Psoas muscle (tissue), 8 donors: ENCODE measurements around the gene FBXL7. TPM values are rescaled to one million over a fixed set of nuclear protein-coding genes. Genes with fewer than 3 reads are reported as not detected.

Experiments used
- ATAC-seq, 4 donors: fragments of 200-7000 bp; cut with Tn5 transposase; one replicate each; pipeline ENCODE4 v1.9.1; 2020; ENCODE audit warnings: moderate library complexity in 3 of 4, mild to moderate bottlenecking in 2 of 4
- DNase-seq, 2 donors: peaks; one replicate each; pipeline ENCODE4 v3.0.0-alpha.2; 2020
- H3K27ac ChIP-seq: fragments of 200-600 bp; one replicate; pipeline ENCODE4 v1.8.0; 2022
- H3K27me3 ChIP-seq, 3 donors: fragments of 200-600 bp in 1 of 3; one replicate each; pipeline versions ENCODE4 v1.6.1 to v1.8.0; 2013 to 2022; ENCODE audit warnings: low read length in 2 of 3, mild to moderate bottlenecking in 2 of 3, moderate library complexity in 1 of 3; ENCODE audit not compliant: insufficient read depth in 3 of 3
- H3K36me3 ChIP-seq, 2 donors: fragments of 200-600 bp in 1 of 2; one replicate each; pipeline versions ENCODE4 v1.6.1 to v1.8.0; 2013 to 2022; ENCODE audit warnings: low read depth in 1 of 2, mild to moderate bottlenecking in 1 of 2, moderate library complexity in 1 of 2; ENCODE audit not compliant: insufficient read depth in 1 of 2
- H3K4me1 ChIP-seq: fragments of 200-600 bp; one replicate; pipeline ENCODE4 v1.8.0; 2022
- H3K4me3 ChIP-seq: fragments of 200-600 bp; one replicate; pipeline ENCODE4 v1.8.0; 2022; ENCODE audit warnings: mild to moderate bottlenecking
- H3K9me3 ChIP-seq: fragments of 200-600 bp; one replicate; pipeline ENCODE4 v1.8.0; 2022
- CTCF ChIP-seq: fragments of 200-600 bp; IDR thresholded peaks from one replicate; pipeline ENCODE4 v1.8.0; 2022; ENCODE audit warnings: antibody characterized with exemption
- WGBS, 3 donors: extraction: QIAGEN DNeasy Blood & Tissue Kit; methylation state at CpG; one replicate each; pipeline versions ENCODE4 v1.1.6 to v1.1.7; 2013; 5-methylcytosine and 5-hydroxymethylcytosine counted together
- intact Hi-C, 2 donors: fragments of 100-400 bp; cut with DNase I; formaldehyde crosslinking; loops; one replicate each; pipeline versions ENCODE4 v1.11.0 to v1.14.2; 2022
- polyA plus RNA-seq, 3 donors: library from polyadenylated mRNA; stranded (reverse); fragments of 200-250 nt; gene quantifications; one replicate each; pipeline ENCODE4 v1.2.3, GENCODE V29; 2013
- total RNA-seq, 4 donors: library from RNA; stranded (reverse); fragmentation: NEBNext Ultra II Directional in 2 of 4; extraction: Animal tissue kit (Norgen Biotek cat#: 25700) in 2 of 4; gene quantifications; one replicate each; pipeline versions ENCODE4 v1.2.1 to v1.2.4, GENCODE V29; 2021 to 2023
- donor health status: healthy with polysubstance abuse.
- donor health status: DM: no; HTN: no; CAD: no; lungs with moderate emphysema.
- donor health status: Bipolar disorder and iron deficiency.
- donor health status: healthy.
- donor health status: DM: yes; HTN: yes; CAD: no.
- donor health status: DM: no; HTN: no; CAD: no.
- donor health status: DM: no; HTN: no; CAD: no.
- donor health status: DM: yes; HTN: yes; CAD: no.

FBXL7 gene
- total and polyA plus RNA-seq, 7 donors: 1.6 to 7.5 (median 2.6) TPM

GRCh38 chr5:15575666-15576065, 75.7 kb downstream of the FBXL7 start:
- TF ChIP-seq CTCF: no peak
- Histone ChIP-seq H3K9me3 (no peaks in the 10 kb centered on the region), H3K27ac (no peak overlapping the region), H3K4me3 (no peak overlapping the region), H3K27me3 (no peaks in the 10 kb centered on the region), H3K36me3 (no peaks in the 10 kb centered on the region), H3K4me1 (no peaks in the 10 kb centered on the region)
- DNase-seq (no peak), ATAC-seq (no peak)
- intact Hi-C loops: no loop called here

GRCh38 chr5:15577132-15577531, 77.2 kb downstream of the FBXL7 start:
- Histone ChIP-seq H3K27ac (no peak overlapping the region), H3K4me3 (no peak overlapping the region)
- TF ChIP-seq CTCF: no peak

GRCh38 chr5:15577831-15578230, 77.9 kb downstream of the FBXL7 start:
- H3K9me3 ChIP-seq: no peaks in the 10 kb centered on the region
- DNase-seq (no peak), ATAC-seq (no peak)
- H3K36me3 ChIP-seq: no peaks in the 10 kb centered on the region
- H3K27ac ChIP-seq: no peak overlapping the region
- no peaks in the 10 kb centered on the region for H3K27me3 ChIP-seq
- WGBS, 3 donors: 58 to 61% (median 58%) methylated on average over 2 of the region's 2 CpGs
- no peak for TF ChIP-seq CTCF
- intact Hi-C loops: no loop called here
- no peaks in the 10 kb centered on the region for H3K4me1 ChIP-seq
- H3K4me3 ChIP-seq: no peak overlapping the region

More at GRCh38 chr5:15577132-15577531, 77.2 kb downstream of the FBXL7 start:
- ATAC-seq: no peak
- Histone ChIP-seq H3K36me3 (no peaks in the 10 kb centered on the region), H3K9me3 (no peaks in the 10 kb centered on the region), H3K27me3 (no peaks in the 10 kb centered on the region), H3K4me1 (no peaks in the 10 kb centered on the region)
- DNase-seq: no peak
- 44 to 52% (median 49%) methylated on average over 10 of the region's 10 CpGs for WGBS, 3 donors
- intact Hi-C loops: no loop called here

GRCh38 chr5:15579193-15579990, 79.4 kb downstream of the FBXL7 start:
- DNase-seq (no peak), ATAC-seq (no peak)
- no peak for TF ChIP-seq CTCF
- no peaks in the 10 kb centered on the region for H3K36me3 ChIP-seq
- 74 to 85% (median 76%) methylated on average over 3 of the region's 3 CpGs for WGBS, 3 donors
- no peaks in the 10 kb centered on the region for H3K9me3 ChIP-seq
- H3K4me3 ChIP-seq: no peak overlapping the region
- no peaks in the 10 kb centered on the region for H3K4me1 ChIP-seq
- H3K27me3 ChIP-seq: no peaks in the 10 kb centered on the region
- H3K27ac ChIP-seq: no peak overlapping the region
- intact Hi-C loops: no loop called here

- H3K27ac ChIP-seq: no peak overlapping the region
- WGBS, 3 donors: 98 to 100% (median 100%) methylated on average over 1 of the region's 1 CpG
- intact Hi-C loops: no loop called here
- no peaks in the 10 kb centered on the region for H3K27me3 ChIP-seq
- no peak overlapping the region for H3K4me3 ChIP-seq
- TF ChIP-seq CTCF: no peak
- no peak for DNase-seq
- ATAC-seq: no peak
- H3K4me1 ChIP-seq: no peaks in the 10 kb centered on the region
- H3K36me3 ChIP-seq: no peaks in the 10 kb centered on the region
- H3K9me3 ChIP-seq: no peaks in the 10 kb centered on the region
Measured at GRCh38 chr5:15584528-15584927, 84.5 kb downstream of the FBXL7 start.
